NCI-H82 (cell line): ENCODE measurements around the gene BMPR1B.

Experiments
- DNase-seq: peaks from one replicate; lab custom pipeline; 2025; lab: John Stamatoyannopoulos, UW

Gene BMPR1B

GRCh38 chr4:95188701-95189370, 431.1 kb downstream of the BMPR1B start:
- no peak for DNase-seq

DNA sequence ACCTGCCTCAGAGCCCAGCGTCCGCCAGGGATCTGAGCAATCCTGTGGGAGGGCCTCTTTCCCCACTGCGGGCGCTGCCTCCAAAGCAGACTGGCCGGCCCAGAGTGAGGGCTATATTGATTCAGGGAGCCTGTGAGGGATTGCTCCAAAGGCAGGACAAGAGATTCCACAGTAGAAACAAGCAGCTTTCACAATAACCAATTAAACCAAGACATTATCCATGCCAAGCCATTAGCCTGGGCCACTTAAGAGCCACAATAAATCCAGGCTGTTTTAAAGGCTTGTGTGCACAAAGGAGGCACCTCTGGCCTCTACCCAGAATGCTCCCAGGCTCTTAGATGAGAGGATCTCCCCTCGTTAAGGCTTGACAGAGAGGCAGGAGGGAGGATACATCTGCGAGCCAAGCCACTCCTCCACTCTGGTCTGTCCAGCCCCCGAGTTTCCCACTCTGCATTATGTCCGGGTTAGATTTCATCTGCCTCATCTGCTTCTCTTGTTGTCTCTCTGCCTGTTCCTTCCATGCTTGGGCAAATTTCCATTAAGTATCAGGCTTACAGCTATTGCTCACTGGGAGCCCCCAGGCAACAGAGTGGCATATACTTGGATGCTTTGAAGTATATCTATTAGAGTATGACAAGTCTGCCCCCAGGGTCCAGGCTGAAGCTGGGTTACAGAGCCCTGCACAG, 433.1 kb downstream of the BMPR1B start:
- peak; percentile 57 for DNase-seq

GRCh38 chr4:95191537-95191936, 433.8 kb downstream of the BMPR1B start:
- DNase-seq: no peak

DNA sequence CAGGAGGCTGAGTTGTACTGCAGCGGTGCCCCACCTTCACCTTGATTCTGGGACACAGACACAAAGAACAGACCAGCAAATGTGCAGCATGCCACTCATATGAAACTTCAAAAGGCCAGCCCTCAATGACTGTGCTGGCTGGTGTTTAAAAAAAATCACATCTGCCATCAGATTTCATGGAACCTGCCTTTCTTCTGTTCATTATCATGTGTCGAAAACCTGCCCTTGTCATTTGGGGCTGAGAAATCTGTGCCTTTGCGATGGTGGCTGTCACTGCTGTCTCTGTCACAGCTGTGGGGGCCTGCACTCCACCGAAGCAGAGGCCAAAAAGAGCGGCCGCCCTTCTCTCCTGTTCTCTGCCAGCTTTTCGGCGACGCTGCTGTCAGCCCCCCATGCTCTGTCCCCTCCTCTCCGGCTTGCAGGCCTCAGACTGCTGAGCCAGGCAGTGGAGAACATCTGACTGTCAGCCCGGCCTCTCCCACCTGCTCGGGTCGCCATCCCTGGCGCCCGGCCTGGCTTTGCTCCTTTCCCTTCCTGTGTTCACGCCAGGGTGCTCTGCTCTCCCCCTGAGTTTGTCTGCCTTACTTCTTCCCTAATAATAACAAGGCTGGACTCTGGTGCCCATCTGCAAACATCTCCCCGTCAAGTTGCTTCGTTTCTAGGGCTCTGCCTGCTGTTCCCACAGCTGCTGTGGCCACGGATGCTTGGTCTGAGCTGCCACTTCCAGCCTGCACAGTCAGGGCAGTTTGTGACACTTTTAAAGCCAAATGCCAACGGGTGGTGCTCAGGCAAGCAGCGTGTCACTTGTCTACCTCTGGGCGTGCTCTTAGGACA, 435.9 kb downstream of the BMPR1B start:
- DNase-seq: no peak

DNA sequence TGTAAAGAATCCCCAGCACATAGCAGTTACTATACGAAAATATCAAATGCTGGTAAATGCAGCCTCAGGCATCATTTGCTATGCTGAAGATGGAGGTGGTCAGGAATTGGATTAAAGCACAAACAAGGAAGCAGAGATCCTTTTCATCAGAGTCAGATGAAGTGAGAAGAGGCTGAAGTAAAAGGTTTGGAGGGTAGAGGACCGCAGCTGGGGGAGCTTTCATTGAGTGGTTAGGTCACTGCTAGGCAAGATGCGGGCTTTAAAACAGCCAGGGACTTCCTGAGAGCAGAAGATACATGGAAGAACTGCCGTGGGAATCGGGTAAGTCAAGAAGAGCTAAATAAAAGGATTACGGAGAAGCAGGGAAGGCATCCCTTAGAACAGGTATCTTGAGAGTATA, 439.6 kb downstream of the BMPR1B start:
- no peak for DNase-seq

- no peak for DNase-seq
Observed at GRCh38 chr4:95198961-95199360, 441.2 kb downstream of the BMPR1B start.

DNA sequence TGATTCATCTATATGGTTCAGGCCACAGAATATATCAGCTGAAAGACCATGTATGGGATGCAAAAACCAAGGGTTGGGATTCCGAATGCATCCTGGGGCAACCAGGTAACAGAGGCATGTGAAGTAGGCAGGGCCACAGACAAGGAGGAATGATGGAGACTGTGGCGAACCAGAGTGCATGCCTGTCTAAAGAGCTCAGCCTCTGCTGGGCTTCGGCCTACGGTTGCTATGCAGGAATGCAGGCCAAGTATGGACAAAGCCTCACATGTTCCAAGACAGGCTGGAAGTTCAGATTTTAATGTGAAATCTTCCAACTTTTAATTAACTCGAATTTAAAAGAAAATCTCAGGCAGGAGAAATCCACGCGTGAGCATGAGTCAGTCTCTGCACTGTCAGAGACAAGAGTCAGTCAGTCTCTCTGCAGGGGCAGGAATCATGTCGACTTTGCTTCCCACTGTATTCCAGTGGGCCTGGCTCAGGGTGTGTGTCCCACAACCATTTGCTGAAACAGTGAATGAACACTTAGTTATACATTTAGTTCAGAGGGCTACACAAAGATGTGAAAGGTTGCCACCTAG, 446.6 kb downstream of the BMPR1B start:
- no peak for DNase-seq

DNA sequence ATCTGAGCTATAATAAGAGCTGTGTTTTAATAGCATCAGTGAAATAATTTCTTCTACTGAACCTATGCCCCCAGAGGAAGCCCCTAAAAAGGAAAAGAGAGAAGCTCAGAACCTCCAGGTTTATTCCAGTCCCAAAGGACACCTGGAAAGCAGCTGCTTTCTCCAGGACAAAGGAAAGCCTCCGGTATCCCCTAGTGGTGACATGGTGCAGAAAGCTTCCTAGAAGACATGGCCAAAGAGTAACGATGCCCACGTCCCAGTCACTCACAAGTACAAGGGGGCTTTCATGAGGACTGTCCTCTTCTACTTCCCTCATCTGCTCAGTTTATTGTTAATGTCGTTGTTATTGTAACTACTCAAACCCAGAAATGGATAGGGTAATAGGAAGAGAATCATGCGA, 447.1 kb downstream of the BMPR1B start:
- DNase-seq: peak; percentile 37
